ENCODE data around the gene GNAI3. TPM values are rescaled to one million over a fixed set of nuclear protein-coding genes. Genes with fewer than 3 reads are reported as not detected.

GNAI3 gene
- total RNA-seq, 1 experiment from 2014 or later = 9.9 TPM

- Histone ChIP-seq H3K79me1 (ENCODE audit: insufficient read depth, low read depth, low read length, poor library complexity, severe bottlenecking) (no peaks in the 10 kb centered on the region), H3K9me3 (ENCODE audit: control insufficient read depth, low read depth, low read length) (no peaks in the 10 kb centered on the region), H2AK5ac (ENCODE audit: insufficient read length, low read length) (no peak overlapping the region), H2BK20ac (ENCODE audit: low read depth, low read length, poor library complexity, severe bottlenecking) (no peak overlapping the region), H2AFZ (ENCODE audit: low read length) (no peak overlapping the region), H4K8ac (replicated peaks; ENCODE audit: insufficient read length, low read depth, low read length) (no peak overlapping the region), H3K56ac (ENCODE audit: insufficient read length, low read depth, low read length) (no peak overlapping the region), H4K20me1 (ENCODE audit: control insufficient read depth, insufficient read depth, insufficient read length) (no peaks in the 10 kb centered on the region), H3K27me3 (ENCODE audit: insufficient read depth, low read length) (no peaks in the 10 kb centered on the region), H3K14ac (ENCODE audit: insufficient read depth, low read length) (no peak overlapping the region), H3K4me2 (ENCODE audit: insufficient read depth, insufficient read length, low read length) (no peak overlapping the region), H3K4me1 (ENCODE audit: insufficient read depth, low read length) (no peaks in the 10 kb centered on the region), H3K27ac (ENCODE audit: insufficient read length, low read depth, low read length) (no peak overlapping the region), H4K5ac (ENCODE audit: insufficient read length, low read depth, low read length) (no peak overlapping the region), H3K4ac (ENCODE audit: low read depth, low read length) (no peak overlapping the region), H3K79me2 (ENCODE audit: insufficient read depth, low read length) (no peaks in the 10 kb centered on the region; the same call in 1 of the 2 replicates), H3K23ac (ENCODE audit: insufficient read length, low read depth, low read length) (no peak overlapping the region), H3K9ac (ENCODE audit: extremely low read depth, insufficient read length, low read length) (no peak overlapping the region), H3K18ac (ENCODE audit: insufficient read length, low read depth, low read length) (no peak overlapping the region), H2BK12ac (ENCODE audit: insufficient read length, low read depth, low read length) (no peak overlapping the region), H2BK120ac (ENCODE audit: low read depth, low read length, poor library complexity, severe bottlenecking) (no peak overlapping the region), H3T11ph (ENCODE audit: low read length) (no peak overlapping the region), H4K91ac (ENCODE audit: insufficient read length, low read depth, low read length) (no peak overlapping the region), H2BK15ac (ENCODE audit: low read depth, low read length) (no peak overlapping the region), H3K23me2 (ENCODE audit: insufficient read length, low read depth, low read length, poor library complexity, severe bottlenecking) (no peaks in the 10 kb centered on the region), H2BK5ac (ENCODE audit: insufficient read length, low read length) (no peak overlapping the region)
- Mint-ChIP-seq H3K36me3 (ENCODE audit: insufficient read depth in 1 of 3, low read depth in 3 of 3) (peaks cover 25 to 48% (median 43%) of the 10 kb centered on the region in 3 experiments; a peak in 6 of 7 replicates), H3K9me3 (no peaks in the 10 kb centered on the region), H3K4me3 (no peak overlapping the region), H3K27me3 (ENCODE audit: low read depth) (no peaks in the 10 kb centered on the region), H3K27ac (no peak overlapping the region), H3K4me1 (peaks cover 5 to 22% of the 10 kb centered on the region in 2 experiments)
- no CpG with 5 or more reads among the region's 23 CpGs for WGBS (ENCODE audit: extremely low coverage, insufficient read length, low lambda C conversion rate)
- no peak for TF ChIP-seq CTCF (conservative IDR thresholded peaks at IDR 0.05)
- DNase-seq = no peak
Observed at GRCh38 chr1:109627692-109628399, 79.4 kb downstream of the GNAI3 start.

Data from H9 (cell line).